ENCODE results near the gene CLIP2. TPM values are rescaled to one million over a fixed set of nuclear protein-coding genes. Genes with fewer than 3 reads are reported as not detected.
"Not testable (repeated sequence)": the region's sequence is repeated elsewhere in the genome, so short reads cannot be mapped to it uniquely, and the experiment has no call there.

The CLIP2 gene
- total and polyA plus RNA-seq, 7 donors, result 20.7 to 56.4 (median 23.4) TPM

- Histone ChIP-seq H3K36me3 (peaks cover 10 to 24% (median 11%) of the 10 kb centered on the region in 4 donors), H3K9me3 (no peaks in the 10 kb centered on the region), H3K4me1 (peaks cover 0 to 16% (median 8%) of the 10 kb centered on the region in 4 donors), H3K27ac (peak overlapping the region in 3 of 4 donors; percentile 48 to 75 (median 67)), H3K27me3 (no peaks in the 10 kb centered on the region), H3K4me3 (no peak overlapping the region)
- TF ChIP-seq POLR2A (IDR thresholded peaks at IDR 0.05) (no peak), POLR2AphosphoS5 (IDR thresholded peaks at IDR 0.05) (no peak), EP300 (IDR thresholded peaks at IDR 0.05) (no peak)
- WGBS, 2 donors, result 89 to 91% methylated on average over 7 of the region's 7 CpGs
- no peak for DNase-seq
- intact Hi-C loops (cut with DNase I), result no loop called here
Observed at GRCh38 chr7:74380720-74381119, 91.5 kb downstream of the CLIP2 start.

DNA sequence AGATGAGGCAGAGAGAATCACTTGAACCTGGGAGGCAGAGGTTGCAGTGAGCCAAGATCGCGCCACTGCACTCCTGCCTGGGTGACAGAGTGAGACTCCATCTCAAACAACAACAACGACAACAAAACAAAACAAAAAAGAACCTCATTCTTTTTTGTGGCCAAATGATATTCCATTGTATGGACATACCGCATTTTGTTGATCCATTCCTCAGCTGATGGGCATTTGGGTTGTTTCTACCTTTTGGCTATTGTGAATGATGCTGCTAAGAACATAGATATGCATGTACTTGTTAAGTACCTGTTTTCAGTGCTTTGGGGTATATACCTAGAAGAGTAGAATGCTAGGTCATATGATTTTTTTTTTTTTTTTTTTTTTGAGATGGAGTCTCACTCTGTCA is 94.9 kb downstream of the CLIP2 start:
- H3K27ac ChIP-seq; H3K4me3 ChIP-seq; H3K27me3 ChIP-seq; H3K9me3 ChIP-seq; DNase-seq; intact Hi-C loops (cut with DNase I): not testable (repeated sequence)
- Histone ChIP-seq H3K36me3 (peaks cover 12 to 31% (median 19%) of the 10 kb centered on the region in 4 donors), H3K4me1 (peaks cover 0 to 16% (median 8%) of the 10 kb centered on the region in 4 donors)
- 73 to 91% methylated on average over 4 of the region's 4 CpGs for WGBS, 2 donors

- H3K4me3 ChIP-seq; H3K27me3 ChIP-seq; H3K9me3 ChIP-seq; DNase-seq; H3K27ac ChIP-seq; intact Hi-C loops (cut with DNase I): not testable (repeated sequence)
- peaks cover 12 to 36% (median 21%) of the 10 kb centered on the region in 4 donors for H3K36me3 ChIP-seq
- H3K4me1 ChIP-seq, result peaks cover 0 to 12% (median 8%) of the 10 kb centered on the region in 4 donors
- 75 to 79% methylated on average over 8 of the region's 8 CpGs for WGBS, 2 donors
Observed at GRCh38 chr7:74384854-74385253, 95.6 kb downstream of the CLIP2 start.

GRCh38 chr7:74387606-74388005 is 98.4 kb downstream of the CLIP2 start:
- TF ChIP-seq EP300 (IDR thresholded peaks at IDR 0.05), result no peak
- no peak for TF ChIP-seq POLR2AphosphoS5 (IDR thresholded peaks at IDR 0.05)
- TF ChIP-seq, protein P1, sequence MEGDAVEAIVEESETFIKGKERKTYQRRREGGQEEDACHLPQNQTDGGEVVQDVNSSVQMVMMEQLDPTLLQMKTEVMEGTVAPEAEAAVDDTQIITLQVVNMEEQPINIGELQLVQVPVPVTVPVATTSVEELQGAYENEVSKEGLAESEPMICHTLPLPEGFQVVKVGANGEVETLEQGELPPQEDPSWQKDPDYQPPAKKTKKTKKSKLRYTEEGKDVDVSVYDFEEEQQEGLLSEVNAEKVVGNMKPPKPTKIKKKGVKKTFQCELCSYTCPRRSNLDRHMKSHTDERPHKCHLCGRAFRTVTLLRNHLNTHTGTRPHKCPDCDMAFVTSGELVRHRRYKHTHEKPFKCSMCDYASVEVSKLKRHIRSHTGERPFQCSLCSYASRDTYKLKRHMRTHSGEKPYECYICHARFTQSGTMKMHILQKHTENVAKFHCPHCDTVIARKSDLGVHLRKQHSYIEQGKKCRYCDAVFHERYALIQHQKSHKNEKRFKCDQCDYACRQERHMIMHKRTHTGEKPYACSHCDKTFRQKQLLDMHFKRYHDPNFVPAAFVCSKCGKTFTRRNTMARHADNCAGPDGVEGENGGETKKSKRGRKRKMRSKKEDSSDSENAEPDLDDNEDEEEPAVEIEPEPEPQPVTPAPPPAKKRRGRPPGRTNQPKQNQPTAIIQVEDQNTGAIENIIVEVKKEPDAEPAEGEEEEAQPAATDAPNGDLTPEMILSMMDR (IDR thresholded peaks at IDR 0.05), result no peak
- no peak for TF ChIP-seq POLR2A (IDR thresholded peaks at IDR 0.05)
- WGBS, 2 donors, result 95% methylated on average over 9 of the region's 9 CpGs

GRCh38 chr7:74388880-74389415 is 99.7 kb downstream of the CLIP2 start:
- Histone ChIP-seq H3K27ac (no peak overlapping the region), H3K36me3 (peaks cover 12 to 59% (median 21%) of the 10 kb centered on the region in 4 donors), H3K27me3 (no peaks in the 10 kb centered on the region), H3K4me1 (peaks cover 0 to 9% (median 1%) of the 10 kb centered on the region in 4 donors), H3K9me3 (no peaks in the 10 kb centered on the region), H3K4me3 (no peak overlapping the region)
- intact Hi-C loops (cut with DNase I), result no loop called here
- no peak for DNase-seq
- WGBS, 2 donors, result 94 to 95% methylated on average over 21 of the region's 21 CpGs
- TF ChIP-seq EP300 (IDR thresholded peaks at IDR 0.05), result no peak
- TF ChIP-seq POLR2A (IDR thresholded peaks at IDR 0.05), result no peak
- TF ChIP-seq, protein P1 (IDR thresholded peaks at IDR 0.05), result no peak
- no peak for TF ChIP-seq POLR2AphosphoS5 (IDR thresholded peaks at IDR 0.05)

More at GRCh38 chr7:74387606-74388005, 98.4 kb downstream of the CLIP2 start:
- Histone ChIP-seq H3K9me3 (no peaks in the 10 kb centered on the region), H3K27me3 (no peaks in the 10 kb centered on the region), H3K36me3 (peaks cover 12 to 58% (median 21%) of the 10 kb centered on the region in 4 donors), H3K4me1 (no peaks in the 10 kb centered on the region), H3K4me3 (no peak overlapping the region), H3K27ac (no peak overlapping the region)
- intact Hi-C loops (cut with DNase I), result no loop called here
- DNase-seq, result no peak

GRCh38 chr7:74393722-74394121 is 104.5 kb downstream of the CLIP2 start:
- peaks cover 0 to 63% (median 15%) of the 10 kb centered on the region in 4 donors for H3K36me3 ChIP-seq
- WGBS, 2 donors, result 74 to 79% methylated on average over 6 of the region's 6 CpGs

More at GRCh38 chr7:74393722-74394121, 104.5 kb downstream of the CLIP2 start:
- H3K27me3 ChIP-seq, H3K9me3 ChIP-seq, H3K4me3 ChIP-seq: not testable (repeated sequence)
- peak overlapping the region; percentile 47 to 69 (median 54) for H3K27ac ChIP-seq
- DNase-seq, result peak; percentile 79
- TF ChIP-seq, protein P1 (IDR thresholded peaks at IDR 0.05), result peak in 1 of 4 experiments; percentile 44
- intact Hi-C loops (cut with DNase I), result loop anchor here (2.0 to 5.0 kb wide), 3 partner anchors 101 to 189 kb away; no protein-coding TSS in a partner anchor
- peaks cover 0 to 15% (median 10%) of the 10 kb centered on the region in 4 donors for H3K4me1 ChIP-seq

Data from sigmoid colon (tissue), 7 donors.